Transverse colon (tissue), 3 donors: ENCODE measurements around the gene DYNLT5.

Experiments used
- CTCF ChIP-seq, 5 experiments: fragments of 200-600 bp in 3 of 5; fragments of 450-650 bp in 2 of 5; sonication (generic) in 3 of 5; IDR thresholded peaks; 1 replicate in 2 of 5; 2 replicates in 3 of 5; pipeline ENCODE4 v1.5.1; 2016 to 2017; ENCODE audit warnings: antibody characterized with exemption in 5 of 5, inconsistent platforms in 3 of 5, mild to moderate bottlenecking in 2 of 5, moderate library complexity in 1 of 5
- POLR2A ChIP-seq: fragments of 450-650 bp; IDR thresholded peaks from one replicate; pipeline ENCODE4 v1.6.1; 2016; ENCODE audit warnings: antibody characterized with exemption, mild to moderate bottlenecking, moderate library complexity

- no peak for TF ChIP-seq POLR2A
- no peak for TF ChIP-seq CTCF (IDR thresholded peaks at IDR 0.05)
Observed at GRCh38 chr1:66824771-66825170, 72.5 kb downstream of the DYNLT5 start.
